Left hindlimb (tissue), 1 donor: ENCODE data around the gene BTG2.
"Not testable (repeated sequence)": the region's sequence is repeated elsewhere in the genome, so short reads cannot be mapped to it uniquely, and the experiment has no call there.

Source experiments
- DNase-seq: peaks from one replicate; pipeline ENCODE4 v3.0.0-alpha.2; 2018

Gene BTG2

GRCh38 chr1:203304919-203305808 is at the start of gene BTG2:
TSS of gene BTG2 (plus strand) at chr1:203305519. CDS start at chr1:203305607, 88 bp downstream.
- DNase-seq: peak; percentile 95

GRCh38 chr1:203256636-203257035 is 48.7 kb upstream of the BTG2 start:
- DNase-seq: not testable (repeated sequence)

- no peak for DNase-seq
Observed at GRCh38 chr1:203263496-203263895, 41.8 kb upstream of the BTG2 start.

GRCh38 chr1:203264052-203264501 is 41.2 kb upstream of the BTG2 start:
- no peak for DNase-seq

- no peak for DNase-seq
Observed at GRCh38 chr1:203265541-203265940, 39.8 kb upstream of the BTG2 start.

GRCh38 chr1:203266140-203266539 is 39.2 kb upstream of the BTG2 start:
- DNase-seq: not testable (repeated sequence)

- DNase-seq: peak; percentile 88
Observed at GRCh38 chr1:203267347-203267846, 37.9 kb upstream of the BTG2 start.

- no peak for DNase-seq
Observed at GRCh38 chr1:203267912-203268311, 37.4 kb upstream of the BTG2 start.

- no peak for DNase-seq
Observed at GRCh38 chr1:203268901-203269653, 36.2 kb upstream of the BTG2 start.

GRCh38 chr1:203269654-203270020 is 35.7 kb upstream of the BTG2 start:
- no peak for DNase-seq

- no peak for DNase-seq
Observed at GRCh38 chr1:203270448-203270847, 34.9 kb upstream of the BTG2 start.

- DNase-seq: peak; percentile 61
Observed at GRCh38 chr1:203271018-203271743, 34.1 kb upstream of the BTG2 start.

GRCh38 chr1:203271962-203272632 is 33.2 kb upstream of the BTG2 start:
- DNase-seq: peak; percentile 44

- no peak for DNase-seq
Observed at GRCh38 chr1:203272633-203273205, 32.6 kb upstream of the BTG2 start.

- peak; percentile 86 for DNase-seq
Observed at GRCh38 chr1:203273206-203273868, 32.0 kb upstream of the BTG2 start.

- DNase-seq: no peak
Observed at GRCh38 chr1:203273869-203274602, 31.3 kb upstream of the BTG2 start.

- peak; percentile 27 for DNase-seq
Observed at GRCh38 chr1:203274603-203275381, 30.5 kb upstream of the BTG2 start.

GRCh38 chr1:203275656-203276272 is 29.6 kb upstream of the BTG2 start:
- DNase-seq: no peak

GRCh38 chr1:203276408-203276807 is 28.9 kb upstream of the BTG2 start:
- DNase-seq: no peak
